HepG2 (cell line): ENCODE measurements around the gene FBXO24.
A peak's percentile ranks its signal among the peaks of the same experiment; 100 is the strongest.

Source experiments
- CTCF ChIP-seq: sonication (generic); formaldehyde crosslinking; IDR thresholded peaks from 2 replicates; pipeline ENCODE4 v1.5.0; 2020; ENCODE audit warnings: mild to moderate bottlenecking, missing genetic modification reagents, moderate library complexity
- EHMT2 ChIP-seq: fragments of 200-600 bp; sonication (generic); IDR thresholded peaks from 2 replicates; pipeline ENCODE4 v1.7.0; 2017; ENCODE audit warnings: antibody characterized with exemption, low read depth, low read length, borderline replicate concordance
- MXI1 ChIP-seq: IDR thresholded peaks from 3 replicates; pipeline ENCODE4 v1.6.1; 2012; ENCODE audit warnings: low read depth, low read length, inconsistent platforms, borderline replicate concordance
- POLR2AphosphoS2 ChIP-seq: IDR thresholded peaks from 2 replicates; pipeline ENCODE4 v1.6.1; 2011; ENCODE audit warnings: low read depth, low read length, improper control_type of control experiment
- YY1 ChIP-seq: IDR thresholded peaks from 2 replicates; pipeline ENCODE4 v1.6.1; 2011; ENCODE audit warnings: low read length, low read depth, moderate library complexity, mild to moderate bottlenecking; ENCODE audit not compliant: insufficient read depth, insufficient replicate concordance

- peak; percentile 52 for TF ChIP-seq YY1
- no peak for TF ChIP-seq POLR2AphosphoS2
- TF ChIP-seq CTCF (CRISPR knock-in tag), result peak; percentile 90
- peak; percentile 96; the same call in 2 of the 3 replicates for TF ChIP-seq MXI1
- no peak for TF ChIP-seq EHMT2
These were observed 17.0 kb upstream of the FBXO24 start for GRCh38 chr7:100568896-100569844.
